Measurements from ENCODE around the gene MSI2.

DNA sequence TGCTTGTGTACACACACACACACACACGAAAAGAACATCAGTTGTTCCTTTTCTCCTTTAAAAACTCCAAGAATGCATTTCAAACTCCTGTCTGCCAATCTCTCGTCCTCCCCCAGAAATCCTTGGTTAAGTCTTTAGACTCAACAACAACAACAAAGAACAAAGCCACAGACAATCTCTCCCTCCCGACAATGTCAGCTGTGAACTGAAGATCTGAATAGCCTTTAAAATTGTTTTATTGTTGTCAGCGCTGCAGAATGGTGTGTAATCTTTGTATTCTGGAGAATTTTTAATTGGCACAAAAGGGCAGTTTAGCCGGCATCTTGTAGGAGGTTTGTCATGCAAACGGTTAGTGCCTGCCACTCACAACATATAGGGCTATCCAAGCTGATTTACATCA is 219.5 kb downstream of the MSI2 start:
- TF ChIP-seq EZH2phosphoT487 (IDR thresholded peaks at IDR 0.05; ENCODE audit: borderline replicate concordance) = no peak
- TF ChIP-seq, protein P1, sequence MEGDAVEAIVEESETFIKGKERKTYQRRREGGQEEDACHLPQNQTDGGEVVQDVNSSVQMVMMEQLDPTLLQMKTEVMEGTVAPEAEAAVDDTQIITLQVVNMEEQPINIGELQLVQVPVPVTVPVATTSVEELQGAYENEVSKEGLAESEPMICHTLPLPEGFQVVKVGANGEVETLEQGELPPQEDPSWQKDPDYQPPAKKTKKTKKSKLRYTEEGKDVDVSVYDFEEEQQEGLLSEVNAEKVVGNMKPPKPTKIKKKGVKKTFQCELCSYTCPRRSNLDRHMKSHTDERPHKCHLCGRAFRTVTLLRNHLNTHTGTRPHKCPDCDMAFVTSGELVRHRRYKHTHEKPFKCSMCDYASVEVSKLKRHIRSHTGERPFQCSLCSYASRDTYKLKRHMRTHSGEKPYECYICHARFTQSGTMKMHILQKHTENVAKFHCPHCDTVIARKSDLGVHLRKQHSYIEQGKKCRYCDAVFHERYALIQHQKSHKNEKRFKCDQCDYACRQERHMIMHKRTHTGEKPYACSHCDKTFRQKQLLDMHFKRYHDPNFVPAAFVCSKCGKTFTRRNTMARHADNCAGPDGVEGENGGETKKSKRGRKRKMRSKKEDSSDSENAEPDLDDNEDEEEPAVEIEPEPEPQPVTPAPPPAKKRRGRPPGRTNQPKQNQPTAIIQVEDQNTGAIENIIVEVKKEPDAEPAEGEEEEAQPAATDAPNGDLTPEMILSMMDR (conservative IDR thresholded peaks at IDR 0.05; ENCODE audit: low read length) = no peak
